ENCODE data around the gene ANKS3. TPM values are rescaled to one million over a fixed set of nuclear protein-coding genes. Genes with fewer than 3 reads are reported as not detected.
"Not testable (repeated sequence)": the region's sequence is repeated elsewhere in the genome, so short reads cannot be mapped to it uniquely, and the experiment has no call there.

The ANKS3 gene
- total RNA-seq, 2 experiments from 2014 or later = 12.1 to 16.1 TPM

- H3K4me1 Mint-ChIP-seq = peaks cover 15% of the 10 kb centered on the region
- H3K36me3 Mint-ChIP-seq = peaks cover 14% of the 10 kb centered on the region
- no peaks in the 10 kb centered on the region for H3K9me3 Mint-ChIP-seq
- H3K27ac Mint-ChIP-seq = no peak overlapping the region
- H3K27me3 Mint-ChIP-seq = no peaks in the 10 kb centered on the region
- DNase-seq = no peak
- H3K4me3 Mint-ChIP-seq = no peak overlapping the region
Measured at GRCh38 chr16:4654011-4654963, 79.8 kb downstream of the ANKS3 start.

GRCh38 chr16:4652561-4652960, 81.5 kb downstream of the ANKS3 start:
- H3K27me3 Mint-ChIP-seq = no peaks in the 10 kb centered on the region
- peaks cover 18% of the 10 kb centered on the region for H3K36me3 Mint-ChIP-seq
- DNase-seq = no peak
- no peaks in the 10 kb centered on the region for H3K9me3 Mint-ChIP-seq
- no peak overlapping the region for H3K27ac Mint-ChIP-seq
- peaks cover 12% of the 10 kb centered on the region for H3K4me1 Mint-ChIP-seq
- H3K4me3 Mint-ChIP-seq = no peak overlapping the region

GRCh38 chr16:4651827-4652226, 82.2 kb downstream of the ANKS3 start:
- DNase-seq = no peak
- H3K36me3 Mint-ChIP-seq = peaks cover 21% of the 10 kb centered on the region
- H3K27me3 Mint-ChIP-seq = no peaks in the 10 kb centered on the region
- no peaks in the 10 kb centered on the region for H3K9me3 Mint-ChIP-seq
- H3K4me3 Mint-ChIP-seq = no peak overlapping the region
- H3K27ac Mint-ChIP-seq = no peak overlapping the region
- H3K4me1 Mint-ChIP-seq = peaks cover 18% of the 10 kb centered on the region

- H3K27me3 Mint-ChIP-seq, H3K4me3 Mint-ChIP-seq, H3K27ac Mint-ChIP-seq, H3K9me3 Mint-ChIP-seq: not testable (repeated sequence)
- peaks cover 21% of the 10 kb centered on the region for H3K4me1 Mint-ChIP-seq
- H3K36me3 Mint-ChIP-seq = peaks cover 21% of the 10 kb centered on the region
- peak; percentile 78 for DNase-seq
Measured at GRCh38 chr16:4650443-4651074, 83.5 kb downstream of the ANKS3 start.

GRCh38 chr16:4649744-4650442, 84.2 kb downstream of the ANKS3 start:
- H3K27ac Mint-ChIP-seq = no peak overlapping the region
- no peaks in the 10 kb centered on the region for H3K9me3 Mint-ChIP-seq
- no peak overlapping the region for H3K4me3 Mint-ChIP-seq
- H3K36me3 Mint-ChIP-seq = peaks cover 21% of the 10 kb centered on the region
- peaks cover 25% of the 10 kb centered on the region for H3K4me1 Mint-ChIP-seq
- DNase-seq = peak; percentile 35
- H3K27me3 Mint-ChIP-seq = no peaks in the 10 kb centered on the region

GRCh38 chr16:4648917-4649316, 85.2 kb downstream of the ANKS3 start:
- Mint-ChIP-seq H3K9me3 (no peaks in the 10 kb centered on the region), H3K4me3 (no peak overlapping the region), H3K36me3 (peaks cover 21% of the 10 kb centered on the region), H3K27me3 (no peaks in the 10 kb centered on the region), H3K4me1 (peaks cover 25% of the 10 kb centered on the region), H3K27ac (peak overlapping the region; percentile 75)
- no peak for DNase-seq

GRCh38 chr16:4647644-4647980, 86.5 kb downstream of the ANKS3 start:
- H3K27me3 Mint-ChIP-seq = no peaks in the 10 kb centered on the region
- no peak overlapping the region for H3K4me3 Mint-ChIP-seq
- no peak overlapping the region for H3K27ac Mint-ChIP-seq

GRCh38 chr16:4646773-4647643, 87.1 kb downstream of the ANKS3 start:
- H3K4me3 Mint-ChIP-seq = no peak overlapping the region

More at GRCh38 chr16:4647644-4647980, 86.5 kb downstream of the ANKS3 start:
- Mint-ChIP-seq H3K36me3 (peaks cover 21% of the 10 kb centered on the region), H3K9me3 (no peaks in the 10 kb centered on the region), H3K4me1 (peaks cover 25% of the 10 kb centered on the region)
- no peak for DNase-seq

More at GRCh38 chr16:4646773-4647643, 87.1 kb downstream of the ANKS3 start:
- no peak for DNase-seq
- peaks cover 21% of the 10 kb centered on the region for H3K36me3 Mint-ChIP-seq
- H3K27ac Mint-ChIP-seq = peak overlapping the region; percentile 60
- peaks cover 25% of the 10 kb centered on the region for H3K4me1 Mint-ChIP-seq
- H3K9me3 Mint-ChIP-seq = no peaks in the 10 kb centered on the region
- H3K27me3 Mint-ChIP-seq = no peaks in the 10 kb centered on the region

Other genes starting within 250 kb of the ANKS3 start
- 10 to 100 TPM; 33.0 to 33.3 TPM for gene CDIP1, start 195.5 kb downstream of the ANKS3 start, total RNA-seq
- gene C16orf96, start 177.9 kb downstream of the ANKS3 start, total RNA-seq = under 1 TPM; 0.08 to 0.20 TPM
- gene UBALD1, start 119.4 kb downstream of the ANKS3 start, total RNA-seq = 10 to 100 TPM; 21.3 to 25.4 TPM
- gene MGRN1, start 109.4 kb downstream of the ANKS3 start, total RNA-seq = 10 to 100 TPM; 63.7 to 64.3 TPM
- 10 to 100 TPM; 26.5 to 29.1 TPM for gene NUDT16L1, start 40.7 kb downstream of the ANKS3 start, total RNA-seq
- under 1 TPM; 0.10 to 0.62 TPM for gene DNAAF8, start 266 bp upstream of the ANKS3 start, total RNA-seq
- gene ZNF500, start 32.9 kb upstream of the ANKS3 start, total RNA-seq = 1 to 10 TPM; 7.5 to 9.3 TPM
- not detected for gene SEPTIN12, start 54.1 kb upstream of the ANKS3 start, total RNA-seq
- not detected for gene SMIM22, start 61.1 kb upstream of the ANKS3 start, total RNA-seq
- gene ROGDI, start 68.4 kb upstream of the ANKS3 start, total RNA-seq = 1 to 10 TPM; 3.0 to 3.2 TPM
- 10 to 100 TPM; 89.4 to 90.0 TPM for gene GLYR1, start 113.0 kb upstream of the ANKS3 start, total RNA-seq
- gene UBN1, start 113.2 kb upstream of the ANKS3 start, total RNA-seq = 10 to 100 TPM; 30.1 to 30.7 TPM
- not detected for gene PPL, start 202.9 kb upstream of the ANKS3 start, total RNA-seq
- gene SEC14L5, start 224.1 kb upstream of the ANKS3 start, total RNA-seq = under 1 TPM; 0.04 to 0.10 TPM